PC-3 (cell line): Measurements from ENCODE around the gene OLFM2.
"Not testable (repeated sequence)": the region's sequence is repeated elsewhere in the genome, so short reads cannot be mapped to it uniquely, and the experiment has no call there.

Experiments used
- CTCF ChIP-seq: fragments of 300-600 bp; sonication (generic); conservative IDR thresholded peaks from 2 replicates; pipeline ENCODE4 v1.5.1; 2017; ENCODE audit warnings: antibody characterized with exemption, low read depth, mild to moderate bottlenecking, low read length
- EZH2 ChIP-seq: fragments of 300-600 bp; sonication (generic); IDR thresholded peaks from one replicate; pipeline ENCODE4 v1.6.1; 2017; ENCODE audit warnings: antibody characterized with exemption, mild to moderate bottlenecking, low read length; ENCODE audit not compliant: unreplicated experiment
- EZH2phosphoT487 ChIP-seq: fragments of 300-600 bp; sonication (generic); IDR thresholded peaks from 2 replicates; pipeline ENCODE4 v1.6.1; 2018; ENCODE audit warnings: mild to moderate bottlenecking, antibody characterized with exemption, low read length, borderline replicate concordance

GRCh38 chr19:9922782-9923379 lies 13.4 kb downstream of the OLFM2 start:
- TF ChIP-seq CTCF, EZH2, EZH2phosphoT487: not testable (repeated sequence)
